HG03457 (cell line): Measurements from ENCODE around the gene DEFB114.
"Not testable (repeated sequence)": the region's sequence is repeated elsewhere in the genome, so short reads cannot be mapped to it uniquely, and the experiment has no call there.

ENCODE experiments used
- ATAC-seq: cut with Tn5 transposase; IDR thresholded peaks from one replicate; pipeline ENCODE4 v1.9.1; 2021; ENCODE audit warnings: moderate number of reproducible peaks; ENCODE audit not compliant: unreplicated experiment

The DEFB114 gene

GRCh38 chr6:49964064-49964463 is at the start of gene DEFB114:
TSS of gene DEFB114 (minus strand) at chr6:49964164. CDS start at chr6:49964105, 59 bp downstream.
- no peak for ATAC-seq

- ATAC-seq = no peak
Measured at GRCh38 chr6:50007819-50008218, 43.9 kb upstream of the DEFB114 start.

- ATAC-seq = no peak
Measured at GRCh38 chr6:50003139-50003538, 39.2 kb upstream of the DEFB114 start.

- no peak for ATAC-seq
Measured at GRCh38 chr6:49995278-49995677, 31.3 kb upstream of the DEFB114 start.

GRCh38 chr6:49988900-49989299 is 24.9 kb upstream of the DEFB114 start:
- no peak for ATAC-seq

- no peak for ATAC-seq
Measured at GRCh38 chr6:49987749-49988148, 23.8 kb upstream of the DEFB114 start.

- no peak for ATAC-seq
Measured at GRCh38 chr6:49986551-49986950, 22.6 kb upstream of the DEFB114 start.

GRCh38 chr6:49982046-49982445 is 18.1 kb upstream of the DEFB114 start:
- no peak for ATAC-seq

GRCh38 chr6:49980898-49981297 is 16.9 kb upstream of the DEFB114 start:
- ATAC-seq = peak; percentile 66

- ATAC-seq = no peak
Measured at GRCh38 chr6:49979584-49979983, 15.6 kb upstream of the DEFB114 start.

- peak; percentile 33 for ATAC-seq
Measured at GRCh38 chr6:49978332-49979226, 14.6 kb upstream of the DEFB114 start.

GRCh38 chr6:49969605-49970004 is 5.6 kb upstream of the DEFB114 start, which contains the start of gene DEFB113:
TSS of gene DEFB113 (minus strand) at chr6:49969625. CDS start at chr6:49969625, 0 bp downstream.
- ATAC-seq = no peak

- ATAC-seq = no peak
Measured at GRCh38 chr6:49966823-49967222, 2.9 kb upstream of the DEFB114 start.

- ATAC-seq = no peak
Measured at GRCh38 chr6:49966334-49966733, 2.4 kb upstream of the DEFB114 start.

- ATAC-seq = no peak
Measured at GRCh38 chr6:49958180-49958579, 5.8 kb downstream of the DEFB114 start.

- ATAC-seq = no peak
Measured at GRCh38 chr6:49955847-49956246, 8.1 kb downstream of the DEFB114 start.

GRCh38 chr6:49951926-49952325 is 12.0 kb downstream of the DEFB114 start:
- ATAC-seq = no peak

- no peak for ATAC-seq
Measured at GRCh38 chr6:49950415-49950751, 13.6 kb downstream of the DEFB114 start.

GRCh38 chr6:49949062-49949461 is 14.9 kb downstream of the DEFB114 start:
- no peak for ATAC-seq

- no peak for ATAC-seq
Measured at GRCh38 chr6:49946835-49947234, 17.1 kb downstream of the DEFB114 start.

GRCh38 chr6:49944068-49944467 is 19.9 kb downstream of the DEFB114 start:
- not testable (repeated sequence) for ATAC-seq

- no peak for ATAC-seq
Measured at GRCh38 chr6:49939993-49940498, 23.9 kb downstream of the DEFB114 start.
